ENCODE measurements around the gene IGSF9. TPM values are rescaled to one million over a fixed set of nuclear protein-coding genes. Genes with fewer than 3 reads are reported as not detected.
A peak's percentile ranks its signal among the peaks of the same experiment; 100 is the strongest.
"Not testable (repeated sequence)": the region's sequence is repeated elsewhere in the genome, so short reads cannot be mapped to it uniquely, and the experiment has no call there.

The IGSF9 gene
- total RNA-seq, 1 donor from 2014 or later = 36.4 TPM

- H3K9me3 Mint-ChIP-seq = peaks cover 7% of the 10 kb centered on the region
- TF ChIP-seq, protein P1, sequence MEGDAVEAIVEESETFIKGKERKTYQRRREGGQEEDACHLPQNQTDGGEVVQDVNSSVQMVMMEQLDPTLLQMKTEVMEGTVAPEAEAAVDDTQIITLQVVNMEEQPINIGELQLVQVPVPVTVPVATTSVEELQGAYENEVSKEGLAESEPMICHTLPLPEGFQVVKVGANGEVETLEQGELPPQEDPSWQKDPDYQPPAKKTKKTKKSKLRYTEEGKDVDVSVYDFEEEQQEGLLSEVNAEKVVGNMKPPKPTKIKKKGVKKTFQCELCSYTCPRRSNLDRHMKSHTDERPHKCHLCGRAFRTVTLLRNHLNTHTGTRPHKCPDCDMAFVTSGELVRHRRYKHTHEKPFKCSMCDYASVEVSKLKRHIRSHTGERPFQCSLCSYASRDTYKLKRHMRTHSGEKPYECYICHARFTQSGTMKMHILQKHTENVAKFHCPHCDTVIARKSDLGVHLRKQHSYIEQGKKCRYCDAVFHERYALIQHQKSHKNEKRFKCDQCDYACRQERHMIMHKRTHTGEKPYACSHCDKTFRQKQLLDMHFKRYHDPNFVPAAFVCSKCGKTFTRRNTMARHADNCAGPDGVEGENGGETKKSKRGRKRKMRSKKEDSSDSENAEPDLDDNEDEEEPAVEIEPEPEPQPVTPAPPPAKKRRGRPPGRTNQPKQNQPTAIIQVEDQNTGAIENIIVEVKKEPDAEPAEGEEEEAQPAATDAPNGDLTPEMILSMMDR (conservative IDR thresholded peaks at IDR 0.05) = no peak
- peaks cover 27% of the 10 kb centered on the region for H3K4me1 Mint-ChIP-seq (ENCODE audit: unreplicated experiment)
- no peak overlapping the region for H3K27ac Mint-ChIP-seq
- no peaks in the 10 kb centered on the region for H3K36me3 Mint-ChIP-seq
- no peak overlapping the region for H3K4me3 Mint-ChIP-seq
- DNase-seq (ENCODE audit: extremely low spot score, unreplicated experiment) = no peak
- no peaks in the 10 kb centered on the region for H3K27me3 Mint-ChIP-seq
Observed at GRCh38 chr1:159908031-159908940, 37.1 kb downstream of the IGSF9 start.

DNA sequence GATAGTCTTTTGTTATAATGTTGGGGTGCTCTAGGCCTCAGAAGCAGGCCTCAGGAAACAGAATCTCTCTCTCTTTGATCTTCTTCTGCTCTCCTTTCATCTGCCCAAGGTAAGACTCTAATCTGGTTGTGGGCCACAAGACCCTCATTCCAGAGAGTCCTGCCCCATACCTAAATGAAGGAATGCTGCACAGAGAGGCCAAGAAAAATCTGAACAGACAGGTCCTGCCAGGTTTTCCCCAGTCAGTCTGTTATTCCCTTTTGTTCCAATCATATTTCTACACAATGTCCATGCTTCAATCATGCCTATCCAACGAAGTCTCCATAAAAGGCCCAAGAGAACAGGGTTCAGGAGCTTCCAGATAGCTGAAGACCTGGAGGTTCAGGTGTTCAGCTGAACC lies 38.5 kb downstream of the IGSF9 start:
- H3K27ac Mint-ChIP-seq = no peak overlapping the region
- DNase-seq (ENCODE audit: extremely low spot score, unreplicated experiment) = no peak
- peaks cover 18% of the 10 kb centered on the region for H3K4me1 Mint-ChIP-seq (ENCODE audit: unreplicated experiment)
- H3K9me3 Mint-ChIP-seq = peaks cover 4% of the 10 kb centered on the region
- no peaks in the 10 kb centered on the region for H3K36me3 Mint-ChIP-seq
- H3K27me3 Mint-ChIP-seq = no peaks in the 10 kb centered on the region
- TF ChIP-seq, protein P1 (conservative IDR thresholded peaks at IDR 0.05) = no peak
- no peak overlapping the region for H3K4me3 Mint-ChIP-seq

GRCh38 chr1:159904036-159904435 lies 41.4 kb downstream of the IGSF9 start:
- peaks cover 18% of the 10 kb centered on the region for H3K4me1 Mint-ChIP-seq (ENCODE audit: unreplicated experiment)
- H3K9me3 Mint-ChIP-seq; H3K36me3 Mint-ChIP-seq; H3K27ac Mint-ChIP-seq; DNase-seq (ENCODE audit: extremely low spot score, unreplicated experiment); H3K4me3 Mint-ChIP-seq; H3K27me3 Mint-ChIP-seq: not testable (repeated sequence)

- TF ChIP-seq, protein P1 (conservative IDR thresholded peaks at IDR 0.05) = no peak
- H3K27me3 Mint-ChIP-seq = no peaks in the 10 kb centered on the region
Observed at GRCh38 chr1:159902541-159902940, 42.9 kb downstream of the IGSF9 start.

GRCh38 chr1:159900755-159901360 lies 44.6 kb downstream of the IGSF9 start:
- TF ChIP-seq, protein P1 (conservative IDR thresholded peaks at IDR 0.05) = no peak
- H3K27me3 Mint-ChIP-seq = no peaks in the 10 kb centered on the region
- H3K27ac Mint-ChIP-seq = peak overlapping the region; percentile 96
- peaks cover 3% of the 10 kb centered on the region for H3K36me3 Mint-ChIP-seq
- peak overlapping the region; percentile 85 for H3K4me3 Mint-ChIP-seq
- no peak for DNase-seq (ENCODE audit: extremely low spot score, unreplicated experiment)
- peaks cover 27% of the 10 kb centered on the region for H3K4me1 Mint-ChIP-seq (ENCODE audit: unreplicated experiment)
- peaks cover 4% of the 10 kb centered on the region for H3K9me3 Mint-ChIP-seq

More at GRCh38 chr1:159902541-159902940, 42.9 kb downstream of the IGSF9 start:
- Mint-ChIP-seq H3K27ac (no peak overlapping the region), H3K4me3 (no peak overlapping the region), H3K36me3 (peaks cover 3% of the 10 kb centered on the region), H3K9me3 (peaks cover 5% of the 10 kb centered on the region), H3K4me1 (ENCODE audit: unreplicated experiment) (peaks cover 18% of the 10 kb centered on the region)
- no peak for DNase-seq (ENCODE audit: extremely low spot score, unreplicated experiment)
